ENCODE data around the gene CBFA2T3. TPM values are rescaled to one million over a fixed set of nuclear protein-coding genes. Genes with fewer than 3 reads are reported as not detected.

The CBFA2T3 gene
- total and polyA plus RNA-seq, 2 of the 8 experiments (the other 6 are each of a cell fraction or from before 2014, with no cell fraction given): 0.51 to 1.3 TPM

GRCh38 chr16:89001117-89002027, 24.4 kb upstream of the CBFA2T3 start:
- peaks cover 0 to 11% (median 5%) of the 10 kb centered on the region in 4 experiments; a peak in 5 of 7 replicates for H3K4me1 ChIP-seq (replicated peaks in 1 of 4; ENCODE audit: control insufficient read depth in 3 of 4, insufficient read depth in 4 of 4, low read length in 3 of 4)
- no peak overlapping the region for H3K27ac ChIP-seq (ENCODE audit: low read depth, low read length)
- no peak overlapping the region for H3K4ac ChIP-seq (replicated peaks; ENCODE audit: insufficient read length, low read depth, low read length)
- H4K5ac ChIP-seq (ENCODE audit: insufficient read length, low read depth, low read length): no peak overlapping the region
- peak overlapping the region; percentile 48; the same call in 1 of the 2 replicates for H2BK20ac ChIP-seq (ENCODE audit: low read length)
- FAIRE-seq (no peak), DNase-seq (ENCODE audit: low read depth in 1 of 2, low spot score in 2 of 2) (peak in 1 of 2 experiments; percentile 74)
- CTCF ChIA-PET (ENCODE audit: partially characterized antibody): interaction anchor here (0.7 to 2.0 kb wide), 3 partner anchors 12 to 250 kb away, joined by 3 to 6 read pairs (median 4); no protein-coding TSS in a partner anchor
- H3K79me2 ChIP-seq (ENCODE audit: control insufficient read depth in 1 of 2, insufficient read depth in 2 of 2, low read length in 2 of 2): no peaks in the 10 kb centered on the region
- H2BK15ac ChIP-seq (ENCODE audit: low read length): no peak overlapping the region
- H3K14ac ChIP-seq (ENCODE audit: insufficient read length): no peak overlapping the region
- 60% methylated on average over 25 of the region's 30 CpGs; no CpG with 5 or more reads in 1 of the 2 experiments for WGBS, 2 experiments (ENCODE audit: extremely low coverage in 1 of 2, insufficient coverage in 1 of 2, insufficient read length in 1 of 2, insufficient replicate concordance in 2 of 2, low coverage in 1 of 2, low lambda C conversion rate in 2 of 2, missing lambda C conversion rate in 1 of 2)
- peak overlapping the region; percentile 80; the same call in 1 of the 2 replicates for H2BK12ac ChIP-seq (ENCODE audit: low read depth, low read length)
- H2AK5ac ChIP-seq (ENCODE audit: low read depth, low read length): peak overlapping the region; percentile 29; the same call in 1 of the 2 replicates
- H4K20me1 ChIP-seq (replicated peaks in 1 of 2; ENCODE audit: control insufficient read depth in 1 of 2, insufficient read depth in 2 of 2, low read length in 2 of 2): no peaks in the 10 kb centered on the region
- POLR2A ChIA-PET (ENCODE audit: partially characterized antibody): interaction anchor here (0.9 kb wide), 1 partner anchor 160 kb away, joined by 3 read pairs; no protein-coding TSS in a partner anchor
- no peak overlapping the region for H3K23ac ChIP-seq (ENCODE audit: insufficient read length)
- no peaks in the 10 kb centered on the region for H3K23me2 ChIP-seq (ENCODE audit: low read depth, low read length)
- no peak overlapping the region for H3K9ac ChIP-seq (replicated peaks in 1 of 4; ENCODE audit: extremely low read depth in 1 of 4, low read depth in 3 of 4, low read length in 3 of 4)
- H3K79me1 ChIP-seq (ENCODE audit: low read depth, low read length): no peaks in the 10 kb centered on the region
- H3K9me3 ChIP-seq (ENCODE audit: insufficient read depth in 2 of 2, low read depth in 1 of 2, low read length in 1 of 2): peaks cover 13 to 30% of the 10 kb centered on the region in 2 experiments
- H3K36me3 ChIP-seq (ENCODE audit: control insufficient read depth in 2 of 4, insufficient read depth in 4 of 4, low read length in 3 of 4): no peaks in the 10 kb centered on the region
- H3K18ac ChIP-seq (ENCODE audit: extremely low read depth, low read length): peak overlapping the region; percentile 87
- no peak overlapping the region for H4K91ac ChIP-seq (replicated peaks; ENCODE audit: insufficient read length, low read length)
- 0 out of 8 replicates have a peak overlapping the region, but pooled peaks of 2 of the 4 experiments have one; percentile 12 to 15 for H3K4me3 ChIP-seq (ENCODE audit: extremely low read depth in 1 of 4, insufficient read depth in 2 of 4, low read depth in 3 of 4, low read length in 4 of 4)
- no peak overlapping the region for H2BK120ac ChIP-seq (replicated peaks; ENCODE audit: low read depth, low read length)
- H2AFZ ChIP-seq (ENCODE audit: low read length): 0 out of 2 replicates have a peak overlapping the region, but pooled peaks have one; percentile 57
- H3K56ac ChIP-seq (replicated peaks; ENCODE audit: insufficient read length, low read depth, low read length): no peak overlapping the region
- H4K8ac ChIP-seq (ENCODE audit: extremely low read depth, insufficient read depth, low read length): 0 out of 2 replicates have a peak overlapping the region, but pooled peaks have one; percentile 1
- peak overlapping the region; percentile 12 to 61; a peak in 3 of 4 replicates for H3K4me2 ChIP-seq (ENCODE audit: insufficient read depth in 1 of 2, low read depth in 2 of 2, low read length in 2 of 2)
- H3K27me3 ChIP-seq (replicated peaks in 1 of 4; ENCODE audit: control insufficient read depth in 3 of 4, extremely low read depth in 1 of 4, insufficient read depth in 3 of 4, low read length in 3 of 4): peaks cover 0 to 18% (median 11%) of the 10 kb centered on the region in 4 experiments; a peak in 6 of 7 replicates
- H2BK5ac ChIP-seq (ENCODE audit: low read depth, low read length): peak overlapping the region; percentile 60; the same call in 1 of the 2 replicates
- no peak for TF ChIP-seq ATF2 (IDR thresholded peaks at IDR 0.05; ENCODE audit: low read length)
- no peak for TF ChIP-seq NANOG (IDR thresholded peaks at IDR 0.05; ENCODE audit: insufficient read depth, low read depth, low read length, poor library complexity, severe bottlenecking)
- TF ChIP-seq PHF8 (conservative IDR thresholded peaks at IDR 0.05; ENCODE audit: low read depth, low read length): no peak
- TF ChIP-seq TBP (IDR thresholded peaks at IDR 0.05; ENCODE audit: low read depth, low read length): no peak
- peak; percentile 42; the same call in 1 of the 2 replicates for TF ChIP-seq MAX (IDR thresholded peaks at IDR 0.05)
- TF ChIP-seq CBX5 (IDR thresholded peaks at IDR 0.05; ENCODE audit: low read depth, low read length): no peak
- no peak for TF ChIP-seq CHD1 (IDR thresholded peaks at IDR 0.05; ENCODE audit: low read depth, low read length)
- TF ChIP-seq YY1 (IDR thresholded peaks at IDR 0.05; ENCODE audit: low read depth, low read length): no peak
